Smooth muscle cell (in vitro differentiated cells): ENCODE results near the gene FOLH1. TPM values are rescaled to one million over a fixed set of nuclear protein-coding genes. Genes with fewer than 3 reads are reported as not detected.
"Not testable (repeated sequence)": the region's sequence is repeated elsewhere in the genome, so short reads cannot be mapped to it uniquely, and the experiment has no call there.

Source experiments
- DNase-seq: peaks from one replicate; lab custom pipeline; 2025; ENCODE audit not compliant: unreplicated experiment; lab: John Stamatoyannopoulos, UW
- H2AFZ ChIP-seq: fragments of 200-600 bp; sonication (generic); 2 replicates; pipeline ENCODE4 v1.6.0; 2016; ENCODE audit warnings: antibody characterized with exemption, low read depth, mild to moderate bottlenecking
- H3F3A ChIP-seq: fragments of 200-600 bp; sonication (generic); 2 replicates; pipeline ENCODE4 v1.6.0; 2017; ENCODE audit warnings: antibody characterized with exemption, low read depth
- H3K27ac ChIP-seq: fragments of 200-600 bp; sonication (generic); 2 replicates; pipeline ENCODE4 v1.5.1; 2016; ENCODE audit warnings: low read depth, mild to moderate bottlenecking
- H3K27me3 ChIP-seq: fragments of 200-600 bp; sonication (generic); 2 replicates; pipeline ENCODE4 v1.6.1; 2016; ENCODE audit warnings: low read depth, mild to moderate bottlenecking
- H3K36me3 ChIP-seq: fragments of 200-600 bp; sonication (generic); 2 replicates; pipeline ENCODE4 v1.5.1; 2016; ENCODE audit warnings: low read depth
- H3K4me1 ChIP-seq: fragments of 200-600 bp; sonication (generic); 2 replicates; pipeline ENCODE4 v1.5.1; 2016; ENCODE audit warnings: low read depth
- H3K4me2 ChIP-seq: fragments of 200-600 bp; sonication (generic); 2 replicates; pipeline ENCODE4 v1.6.0; 2016; ENCODE audit warnings: mild to moderate bottlenecking
- H3K4me3 ChIP-seq: fragments of 200-600 bp; sonication (generic); 2 replicates; pipeline ENCODE4 v1.5.1; 2016; ENCODE audit warnings: mild to moderate bottlenecking
- H3K79me2 ChIP-seq: fragments of 200-600 bp; sonication (generic); 2 replicates; pipeline ENCODE4 v1.6.0; 2016; ENCODE audit warnings: low read depth, mild to moderate bottlenecking
- H3K9ac ChIP-seq: fragments of 200-600 bp; sonication (generic); 2 replicates; pipeline ENCODE4 v1.6.0; 2016; ENCODE audit warnings: low read depth
- H3K9me3 ChIP-seq: fragments of 200-600 bp; sonication (generic); replicated peaks from 2 replicates; pipeline ENCODE4 v1.5.1; 2016; ENCODE audit warnings: low read depth
- H4K20me1 ChIP-seq: fragments of 200-600 bp; sonication (generic); 2 replicates; pipeline ENCODE4 v1.6.0; 2016; ENCODE audit warnings: low read depth
- WGBS: methylation state at CpG from one replicate; pipeline ENCODE4 v1.1.7; 2016; ENCODE audit warnings: low lambda C conversion rate; 5-methylcytosine and 5-hydroxymethylcytosine counted together
- polyA plus RNA-seq: library from polyadenylated mRNA; unstranded; fragments of >200 nt; fragmentation: Nextera tagmentation; extraction: Ambion mirVana; gene quantifications from 2 replicates; pipeline ENCODE4 v1.2.1, GENCODE V29; 2016
- total RNA-seq: library from RNA; depleted of rRNA; stranded (reverse); fragments of >200 nt; gene quantifications from 2 replicates; pipeline ENCODE4 v1.2.3, GENCODE V29; 2014

Gene FOLH1
- total and polyA plus RNA-seq, 2 experiments from 2014 or later, result not detected

- H3F3A ChIP-seq, H3K4me2 ChIP-seq, H3K9ac ChIP-seq, H3K79me2 ChIP-seq, H3K4me3 ChIP-seq, H3K9me3 ChIP-seq, H4K20me1 ChIP-seq, H3K27me3 ChIP-seq, H3K27ac ChIP-seq, H3K36me3 ChIP-seq, H2AFZ ChIP-seq, H3K4me1 ChIP-seq, DNase-seq: not testable (repeated sequence)
- 70% methylated on average over 2 of the region's 2 CpGs for WGBS
Measured at GRCh38 chr11:49190287-49190686, 18.1 kb downstream of the FOLH1 start.

DNA sequence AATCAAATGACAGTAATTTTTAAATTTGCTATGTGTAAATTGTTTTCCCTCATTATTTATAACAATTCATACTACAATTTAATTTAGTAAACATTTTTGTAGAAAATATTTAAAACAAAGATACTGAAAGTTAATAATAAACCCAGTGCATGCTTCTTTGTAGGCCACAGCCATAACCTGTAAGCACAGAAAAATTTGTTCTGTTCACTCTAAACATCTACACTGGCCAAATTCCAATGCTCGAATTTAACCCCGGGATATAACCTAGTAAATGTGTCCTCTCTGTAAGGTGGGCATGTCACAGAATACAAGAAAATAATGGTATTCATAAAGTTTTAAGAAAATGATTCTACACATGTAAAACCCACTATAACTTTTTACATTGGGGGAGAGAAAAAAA is 22.2 kb downstream of the FOLH1 start:
- not testable (repeated sequence) for H3F3A ChIP-seq, H3K4me1 ChIP-seq, H3K4me2 ChIP-seq, H3K27me3 ChIP-seq, H3K9ac ChIP-seq, H4K20me1 ChIP-seq, H3K9me3 ChIP-seq, H3K4me3 ChIP-seq, H2AFZ ChIP-seq, DNase-seq, H3K27ac ChIP-seq, H3K36me3 ChIP-seq, H3K79me2 ChIP-seq
- 74% methylated on average over 2 of the region's 2 CpGs for WGBS

DNA sequence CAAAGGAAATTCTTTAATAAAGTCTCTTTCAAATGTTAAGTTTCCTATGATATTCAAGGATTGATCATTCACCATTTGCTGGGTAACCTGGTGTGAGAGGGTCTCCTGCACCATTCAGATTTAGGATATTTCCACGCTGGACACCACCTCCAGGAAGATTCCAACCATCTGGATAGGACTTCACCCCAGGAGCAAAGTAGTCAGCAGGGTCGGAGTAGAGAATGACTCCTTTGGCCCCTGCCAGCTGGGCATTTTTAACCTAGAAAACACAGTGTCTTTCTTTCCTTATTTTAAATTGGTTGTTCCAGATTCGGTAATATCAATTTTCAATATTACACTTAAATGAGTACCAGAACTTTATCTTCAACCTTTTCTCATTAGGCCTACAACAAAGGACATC is 22.8 kb downstream of the FOLH1 start:
- not testable (repeated sequence) for H3K4me2 ChIP-seq, DNase-seq, H3K9me3 ChIP-seq, H3K79me2 ChIP-seq, H3K4me1 ChIP-seq, H3K9ac ChIP-seq, H3F3A ChIP-seq, H3K36me3 ChIP-seq, H3K27me3 ChIP-seq, H2AFZ ChIP-seq, H3K4me3 ChIP-seq, H3K27ac ChIP-seq, H4K20me1 ChIP-seq
- 65% methylated on average over 3 of the region's 3 CpGs for WGBS

GRCh38 chr11:49184756-49185155 is 23.6 kb downstream of the FOLH1 start:
- H3K9ac ChIP-seq, DNase-seq, H3F3A ChIP-seq, H2AFZ ChIP-seq, H3K27ac ChIP-seq, H3K4me1 ChIP-seq, H4K20me1 ChIP-seq, H3K79me2 ChIP-seq, H3K27me3 ChIP-seq, H3K9me3 ChIP-seq, H3K4me3 ChIP-seq, H3K36me3 ChIP-seq, H3K4me2 ChIP-seq: not testable (repeated sequence)

DNA sequence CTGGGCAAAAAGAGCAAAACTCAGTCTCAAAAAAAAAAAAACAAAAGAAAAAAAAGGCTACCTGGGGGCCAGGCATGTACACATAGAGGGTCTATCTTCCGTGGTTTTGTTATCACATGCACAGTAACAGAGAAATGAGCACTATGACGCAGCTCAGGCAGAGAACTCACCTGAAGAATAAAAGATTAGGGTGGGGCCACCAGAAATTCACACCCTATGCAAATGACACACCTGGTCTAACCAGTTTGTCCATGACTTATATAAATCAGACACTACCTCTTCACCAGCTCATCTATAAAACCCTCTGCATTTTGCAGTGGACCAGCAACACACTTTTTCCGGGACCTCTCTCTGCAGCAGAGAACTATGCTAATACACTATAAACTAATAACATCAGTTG is 30.5 kb downstream of the FOLH1 start:
- not testable (repeated sequence) for H3K79me2 ChIP-seq, H3K4me1 ChIP-seq, H3F3A ChIP-seq, H3K36me3 ChIP-seq, H3K4me3 ChIP-seq, H3K27me3 ChIP-seq, H3K4me2 ChIP-seq, DNase-seq, H3K9ac ChIP-seq, H2AFZ ChIP-seq, H3K9me3 ChIP-seq, H4K20me1 ChIP-seq, H3K27ac ChIP-seq
- WGBS, result 46% methylated on average over 3 of the region's 3 CpGs

DNA sequence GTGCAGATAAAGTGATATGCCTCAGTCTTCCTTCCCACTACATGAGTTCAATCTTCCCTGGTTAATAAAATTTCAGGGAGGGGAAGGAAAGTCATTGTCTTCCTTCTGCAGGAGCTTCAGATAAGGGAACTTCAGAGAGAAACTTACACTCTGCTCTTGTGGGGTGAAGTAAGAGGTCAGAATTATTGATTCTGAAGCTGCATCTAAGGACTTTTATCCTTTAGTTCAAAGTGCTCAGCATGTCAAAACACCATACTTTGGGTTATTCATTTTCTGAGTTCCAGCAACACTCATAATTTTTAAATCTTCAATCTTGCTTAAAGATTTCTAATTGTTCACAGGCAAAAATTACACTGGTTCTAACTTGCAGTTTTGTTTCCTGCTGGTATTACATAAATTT is 33.0 kb downstream of the FOLH1 start:
- not testable (repeated sequence) for H4K20me1 ChIP-seq, H3K4me1 ChIP-seq, H3K9ac ChIP-seq, DNase-seq, H2AFZ ChIP-seq, H3K79me2 ChIP-seq, H3F3A ChIP-seq, H3K36me3 ChIP-seq, H3K27ac ChIP-seq, H3K27me3 ChIP-seq, H3K9me3 ChIP-seq, H3K4me3 ChIP-seq, H3K4me2 ChIP-seq

DNA sequence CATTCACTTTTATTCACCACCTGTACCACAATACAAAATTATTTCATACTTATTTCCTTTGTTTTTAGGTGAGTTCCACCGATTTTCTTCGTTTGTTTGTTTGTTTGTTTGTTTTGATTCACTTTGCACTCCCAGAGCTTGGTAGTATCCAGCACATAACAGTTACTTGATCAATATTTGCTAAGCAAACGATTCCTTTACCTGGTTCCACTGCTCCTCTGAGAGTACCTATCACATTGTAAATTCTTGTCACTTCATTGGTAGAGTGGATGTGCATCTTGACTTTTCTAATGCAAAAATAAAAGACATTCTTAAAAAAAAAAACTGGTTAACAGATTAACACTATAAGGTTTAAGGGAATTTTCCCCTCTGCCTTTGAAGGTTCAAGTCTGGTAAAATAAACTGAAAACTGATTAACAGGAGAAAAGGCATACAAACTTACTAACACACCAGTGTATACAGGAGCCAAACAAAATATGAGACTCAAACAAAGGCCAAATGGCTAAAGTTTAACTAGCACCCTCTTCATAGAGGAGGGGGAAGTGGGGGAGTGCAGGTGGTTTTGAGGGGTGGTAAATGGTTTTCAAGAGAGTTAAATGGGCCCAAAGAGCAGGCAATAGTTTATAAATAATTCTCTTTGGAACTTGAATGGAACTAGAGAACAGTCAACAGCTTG is 33.6 kb downstream of the FOLH1 start:
- 25% methylated on average over 3 of the region's 3 CpGs for WGBS
- H3K27ac ChIP-seq, H3K4me3 ChIP-seq, H3K79me2 ChIP-seq, H3F3A ChIP-seq, H3K4me2 ChIP-seq, H3K4me1 ChIP-seq, H4K20me1 ChIP-seq, H2AFZ ChIP-seq, H3K9ac ChIP-seq, DNase-seq, H3K9me3 ChIP-seq, H3K36me3 ChIP-seq, H3K27me3 ChIP-seq: not testable (repeated sequence)

- not testable (repeated sequence) for H3F3A ChIP-seq, H2AFZ ChIP-seq, H3K27ac ChIP-seq, H3K79me2 ChIP-seq, H4K20me1 ChIP-seq, H3K4me1 ChIP-seq, H3K9ac ChIP-seq, DNase-seq, H3K27me3 ChIP-seq, H3K36me3 ChIP-seq, H3K4me3 ChIP-seq, H3K4me2 ChIP-seq, H3K9me3 ChIP-seq
- WGBS, result 71% methylated on average over 3 of the region's 3 CpGs
Measured at GRCh38 chr11:49171613-49172012, 36.8 kb downstream of the FOLH1 start.

- not testable (repeated sequence) for H3K36me3 ChIP-seq, H3F3A ChIP-seq, H4K20me1 ChIP-seq, H3K27me3 ChIP-seq, H3K27ac ChIP-seq, H3K9me3 ChIP-seq, H3K4me1 ChIP-seq, H2AFZ ChIP-seq, H3K4me2 ChIP-seq, DNase-seq, H3K79me2 ChIP-seq, H3K9ac ChIP-seq, H3K4me3 ChIP-seq
- 61% methylated on average over 3 of the region's 3 CpGs for whole genome bisulfite sequencing
Measured at GRCh38 chr11:49169579-49169978, 38.8 kb downstream of the FOLH1 start.
